GM23338 (cell line): Measurements from ENCODE around the gene CTXN1. TPM values are rescaled to one million over a fixed set of nuclear protein-coding genes. Genes with fewer than 3 reads are reported as not detected.

ENCODE experiments used
- EZH2phosphoT487 ChIP-seq: fragments of 200-600 bp; sonication (generic); IDR thresholded peaks from one replicate; pipeline ENCODE4 v1.8.1; 2018; ENCODE audit warnings: antibody characterized with exemption; ENCODE audit not compliant: unreplicated experiment
- JUNB ChIP-seq: IDR thresholded peaks from one replicate; pipeline ENCODE4 v1.6.1; 2016; ENCODE audit warnings: antibody characterized with exemption; ENCODE audit not compliant: unreplicated experiment
- polyA plus RNA-seq: library from polyadenylated mRNA; unstranded; fragments of >200 nt; fragmentation: Nextera tagmentation; extraction: Ambion mirVana; gene quantifications from 2 replicates; pipeline ENCODE4 v1.2.1, GENCODE V29; 2016
- total RNA-seq: library from RNA; depleted of rRNA; stranded (reverse); fragments of >200 nt; shearing (Covaris generic); gene quantifications from 2 replicates; pipeline ENCODE4 v1.2.3, GENCODE V29; 2014
- TF ChIP-seq, protein P1 (sequence below): fragments of 250-450 bp; sonication (Bioruptor Pico); IDR thresholded peaks from 2 replicates; pipeline ENCODE4 v1.5.0; 2020; ENCODE audit warnings: mild to moderate bottlenecking, moderate library complexity
- TF ChIP-seq, protein P2 (sequence below): IDR thresholded peaks from one replicate; pipeline ENCODE4 v1.6.1; 2018; ENCODE audit warnings: antibody characterized with exemption; ENCODE audit not compliant: unreplicated experiment

Gene CTXN1
- total and polyA plus RNA-seq, 2 experiments from 2014 or later, result 22.5 to 52.4 TPM

DNA sequence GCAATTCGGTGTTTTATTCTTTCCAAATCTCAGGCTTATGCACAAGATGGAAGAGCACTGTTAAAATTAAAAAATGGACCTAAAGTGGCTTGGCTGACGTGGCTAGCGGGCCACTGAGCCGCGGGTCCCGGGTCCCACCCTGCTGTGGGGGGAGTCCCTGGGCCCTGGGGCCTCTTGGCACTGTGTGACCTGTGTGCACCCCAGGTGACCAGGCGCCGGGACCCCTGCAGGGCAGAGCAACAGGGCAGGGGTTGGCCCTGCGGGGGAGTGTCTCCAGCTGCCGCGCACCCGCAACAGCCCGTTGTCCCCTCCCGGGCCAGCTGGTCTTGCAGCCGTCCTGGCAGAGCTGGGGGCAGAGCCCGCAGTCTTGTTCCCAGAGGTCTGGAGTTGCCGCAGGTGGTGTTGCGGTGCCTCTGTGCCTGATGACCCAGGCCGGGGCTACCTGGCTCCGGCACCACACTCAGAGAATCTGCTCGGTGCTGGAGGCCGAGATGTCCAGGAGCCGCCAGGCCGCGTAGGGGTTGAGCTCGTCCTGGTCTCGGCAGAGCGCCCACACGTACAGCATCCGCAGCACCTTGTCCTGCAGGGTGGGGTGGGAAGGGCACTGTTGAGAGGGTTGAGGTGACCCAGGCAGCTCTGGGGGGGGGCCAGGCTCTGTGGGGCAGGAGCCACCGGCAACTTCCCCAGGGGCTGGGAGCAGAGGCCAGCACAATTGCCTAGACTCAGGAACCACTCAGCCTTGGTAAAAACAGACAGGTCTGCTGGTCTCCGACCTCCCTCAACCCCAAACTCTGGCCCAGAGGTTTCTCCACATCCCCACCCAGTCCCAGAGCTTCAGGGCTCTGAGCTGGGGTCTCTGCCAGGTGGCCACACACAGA is 1.0 kb upstream of the CTXN1 start (continued):
- TF ChIP-seq, protein P1, sequence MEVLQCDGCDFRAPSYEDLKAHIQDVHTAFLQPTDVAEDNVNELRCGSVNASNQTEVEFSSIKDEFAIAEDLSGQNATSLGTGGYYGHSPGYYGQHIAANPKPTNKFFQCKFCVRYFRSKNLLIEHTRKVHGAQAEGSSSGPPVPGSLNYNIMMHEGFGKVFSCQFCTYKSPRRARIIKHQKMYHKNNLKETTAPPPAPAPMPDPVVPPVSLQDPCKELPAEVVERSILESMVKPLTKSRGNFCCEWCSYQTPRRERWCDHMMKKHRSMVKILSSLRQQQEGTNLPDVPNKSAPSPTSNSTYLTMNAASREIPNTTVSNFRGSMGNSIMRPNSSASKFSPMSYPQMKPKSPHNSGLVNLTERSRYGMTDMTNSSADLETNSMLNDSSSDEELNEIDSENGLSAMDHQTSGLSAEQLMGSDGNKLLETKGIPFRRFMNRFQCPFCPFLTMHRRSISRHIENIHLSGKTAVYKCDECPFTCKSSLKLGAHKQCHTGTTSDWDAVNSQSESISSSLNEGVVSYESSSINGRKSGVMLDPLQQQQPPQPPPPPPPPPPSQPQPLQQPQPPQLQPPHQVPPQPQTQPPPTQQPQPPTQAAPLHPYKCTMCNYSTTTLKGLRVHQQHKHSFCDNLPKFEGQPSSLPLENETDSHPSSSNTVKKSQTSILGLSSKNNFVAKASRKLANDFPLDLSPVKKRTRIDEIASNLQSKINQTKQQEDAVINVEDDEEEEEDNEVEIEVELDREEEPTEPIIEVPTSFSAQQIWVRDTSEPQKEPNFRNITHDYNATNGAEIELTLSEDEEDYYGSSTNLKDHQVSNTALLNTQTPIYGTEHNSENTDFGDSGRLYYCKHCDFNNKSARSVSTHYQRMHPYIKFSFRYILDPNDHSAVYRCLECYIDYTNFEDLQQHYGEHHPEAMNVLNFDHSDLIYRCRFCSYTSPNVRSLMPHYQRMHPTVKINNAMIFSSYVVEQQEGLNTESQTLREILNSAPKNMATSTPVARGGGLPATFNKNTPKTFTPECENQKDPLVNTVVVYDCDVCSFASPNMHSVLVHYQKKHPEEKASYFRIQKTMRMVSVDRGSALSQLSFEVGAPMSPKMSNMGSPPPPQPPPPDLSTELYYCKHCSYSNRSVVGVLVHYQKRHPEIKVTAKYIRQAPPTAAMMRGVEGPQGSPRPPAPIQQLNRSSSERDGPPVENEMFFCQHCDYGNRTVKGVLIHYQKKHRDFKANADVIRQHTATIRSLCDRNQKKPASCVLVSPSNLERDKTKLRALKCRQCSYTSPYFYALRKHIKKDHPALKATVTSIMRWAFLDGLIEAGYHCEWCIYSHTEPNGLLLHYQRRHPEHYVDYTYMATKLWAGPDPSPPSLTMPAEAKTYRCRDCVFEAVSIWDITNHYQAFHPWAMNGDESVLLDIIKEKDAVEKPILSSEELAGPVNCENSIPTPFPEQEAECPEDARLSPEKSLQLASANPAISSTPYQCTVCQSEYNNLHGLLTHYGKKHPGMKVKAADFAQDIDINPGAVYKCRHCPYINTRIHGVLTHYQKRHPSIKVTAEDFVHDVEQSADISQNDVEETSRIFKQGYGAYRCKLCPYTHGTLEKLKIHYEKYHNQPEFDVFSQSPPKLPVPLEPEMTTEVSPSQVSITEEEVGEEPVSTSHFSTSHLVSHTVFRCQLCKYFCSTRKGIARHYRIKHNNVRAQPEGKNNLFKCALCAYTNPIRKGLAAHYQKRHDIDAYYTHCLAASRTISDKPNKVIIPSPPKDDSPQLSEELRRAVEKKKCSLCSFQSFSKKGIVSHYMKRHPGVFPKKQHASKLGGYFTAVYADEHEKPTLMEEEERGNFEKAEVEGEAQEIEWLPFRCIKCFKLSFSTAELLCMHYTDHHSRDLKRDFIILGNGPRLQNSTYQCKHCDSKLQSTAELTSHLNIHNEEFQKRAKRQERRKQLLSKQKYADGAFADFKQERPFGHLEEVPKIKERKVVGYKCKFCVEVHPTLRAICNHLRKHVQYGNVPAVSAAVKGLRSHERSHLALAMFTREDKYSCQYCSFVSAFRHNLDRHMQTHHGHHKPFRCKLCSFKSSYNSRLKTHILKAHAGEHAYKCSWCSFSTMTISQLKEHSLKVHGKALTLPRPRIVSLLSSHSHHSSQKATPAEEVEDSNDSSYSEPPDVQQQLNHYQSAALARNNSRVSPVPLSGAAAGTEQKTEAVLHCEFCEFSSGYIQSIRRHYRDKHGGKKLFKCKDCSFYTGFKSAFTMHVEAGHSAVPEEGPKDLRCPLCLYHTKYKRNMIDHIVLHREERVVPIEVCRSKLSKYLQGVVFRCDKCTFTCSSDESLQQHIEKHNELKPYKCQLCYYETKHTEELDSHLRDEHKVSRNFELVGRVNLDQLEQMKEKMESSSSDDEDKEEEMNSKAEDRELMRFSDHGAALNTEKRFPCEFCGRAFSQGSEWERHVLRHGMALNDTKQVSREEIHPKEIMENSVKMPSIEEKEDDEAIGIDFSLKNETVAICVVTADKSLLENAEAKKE, result no peak
- TF ChIP-seq JUNB (no peak), EZH2phosphoT487 (no peak)
- TF ChIP-seq, protein P2, sequence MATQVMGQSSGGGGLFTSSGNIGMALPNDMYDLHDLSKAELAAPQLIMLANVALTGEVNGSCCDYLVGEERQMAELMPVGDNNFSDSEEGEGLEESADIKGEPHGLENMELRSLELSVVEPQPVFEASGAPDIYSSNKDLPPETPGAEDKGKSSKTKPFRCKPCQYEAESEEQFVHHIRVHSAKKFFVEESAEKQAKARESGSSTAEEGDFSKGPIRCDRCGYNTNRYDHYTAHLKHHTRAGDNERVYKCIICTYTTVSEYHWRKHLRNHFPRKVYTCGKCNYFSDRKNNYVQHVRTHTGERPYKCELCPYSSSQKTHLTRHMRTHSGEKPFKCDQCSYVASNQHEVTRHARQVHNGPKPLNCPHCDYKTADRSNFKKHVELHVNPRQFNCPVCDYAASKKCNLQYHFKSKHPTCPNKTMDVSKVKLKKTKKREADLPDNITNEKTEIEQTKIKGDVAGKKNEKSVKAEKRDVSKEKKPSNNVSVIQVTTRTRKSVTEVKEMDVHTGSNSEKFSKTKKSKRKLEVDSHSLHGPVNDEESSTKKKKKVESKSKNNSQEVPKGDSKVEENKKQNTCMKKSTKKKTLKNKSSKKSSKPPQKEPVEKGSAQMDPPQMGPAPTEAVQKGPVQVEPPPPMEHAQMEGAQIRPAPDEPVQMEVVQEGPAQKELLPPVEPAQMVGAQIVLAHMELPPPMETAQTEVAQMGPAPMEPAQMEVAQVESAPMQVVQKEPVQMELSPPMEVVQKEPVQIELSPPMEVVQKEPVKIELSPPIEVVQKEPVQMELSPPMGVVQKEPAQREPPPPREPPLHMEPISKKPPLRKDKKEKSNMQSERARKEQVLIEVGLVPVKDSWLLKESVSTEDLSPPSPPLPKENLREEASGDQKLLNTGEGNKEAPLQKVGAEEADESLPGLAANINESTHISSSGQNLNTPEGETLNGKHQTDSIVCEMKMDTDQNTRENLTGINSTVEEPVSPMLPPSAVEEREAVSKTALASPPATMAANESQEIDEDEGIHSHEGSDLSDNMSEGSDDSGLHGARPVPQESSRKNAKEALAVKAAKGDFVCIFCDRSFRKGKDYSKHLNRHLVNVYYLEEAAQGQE, result no peak
